HFFc6 (cell line): ENCODE measurements around the gene KPNA4. TPM values are rescaled to one million over a fixed set of nuclear protein-coding genes. Genes with fewer than 3 reads are reported as not detected.
"Not testable (repeated sequence)": the region's sequence is repeated elsewhere in the genome, so short reads cannot be mapped to it uniquely, and the experiment has no call there.

Source experiments
- DNase-seq: peaks from one replicate; pipeline ENCODE4 v3.0.0-alpha.2; 2018
- H3K27ac Mint-ChIP-seq: 2 replicates; pipeline ENCODE4 v1.8.0; 2020; ENCODE audit warnings: mild to moderate bottlenecking, mixed read lengths
- H3K27me3 Mint-ChIP-seq: 2 replicates; pipeline ENCODE4 v1.8.0; 2021; ENCODE audit warnings: mild to moderate bottlenecking, moderate library complexity, mixed read lengths; ENCODE audit not compliant: insufficient read depth
- H3K36me3 Mint-ChIP-seq: 2 replicates; pipeline ENCODE4 v1.8.0; 2021; ENCODE audit warnings: low read depth, mixed read lengths
- H3K4me1 Mint-ChIP-seq: 2 replicates; pipeline ENCODE4 v1.8.0; 2020; ENCODE audit warnings: low read depth, mixed read lengths
- H3K4me3 Mint-ChIP-seq: 2 replicates; pipeline ENCODE4 v1.8.0; 2020; ENCODE audit warnings: mild to moderate bottlenecking, moderate library complexity, mixed read lengths
- H3K9me3 Mint-ChIP-seq: 2 replicates; pipeline ENCODE4 v1.8.0; 2020; ENCODE audit warnings: mild to moderate bottlenecking, mixed read lengths
- CTCF ChIP-seq: fragments of 200-600 bp; sonication (generic); IDR thresholded peaks from 2 replicates; pipeline ENCODE4 v1.5.0; 2021; ENCODE audit warnings: antibody characterized with exemption, mild to moderate bottlenecking
- total RNA-seq, 6 experiments: library from RNA; stranded (reverse); fragmentation: NEBNext Ultra II Directional; extraction: Animal tissue kit (Norgen Biotek cat#: 25700); gene quantifications; 2 replicates in 1 of 6; 3 replicates in 5 of 6; pipeline ENCODE4 v1.2.3, GENCODE V29; 2021

KPNA4 gene
- total RNA-seq, 6 experiments from 2014 or later = 72.4 to 113 (median 99.0) TPM

GRCh38 chr3:160577556-160578195 lies 12.3 kb upstream of the KPNA4 start:
- no peak overlapping the region for H3K4me3 Mint-ChIP-seq
- no peaks in the 10 kb centered on the region for H3K36me3 Mint-ChIP-seq
- peaks cover 5% of the 10 kb centered on the region; the same call in 1 of the 2 replicates for H3K4me1 Mint-ChIP-seq
- TF ChIP-seq CTCF = peak; percentile 39
- peaks cover 9% of the 10 kb centered on the region for H3K27me3 Mint-ChIP-seq
- no peak overlapping the region for H3K27ac Mint-ChIP-seq
- DNase-seq = peak; percentile 15
- no peaks in the 10 kb centered on the region for H3K9me3 Mint-ChIP-seq

- H3K9me3 Mint-ChIP-seq = no peaks in the 10 kb centered on the region
- peaks cover 9% of the 10 kb centered on the region for H3K27me3 Mint-ChIP-seq
- H3K27ac Mint-ChIP-seq = no peak overlapping the region
- H3K4me1 Mint-ChIP-seq = peaks cover 5% of the 10 kb centered on the region; the same call in 1 of the 2 replicates
- no peak overlapping the region for H3K4me3 Mint-ChIP-seq
- no peaks in the 10 kb centered on the region for H3K36me3 Mint-ChIP-seq
- DNase-seq = no peak
- TF ChIP-seq CTCF = no peak
These were observed 11.7 kb upstream of the KPNA4 start for GRCh38 chr3:160577093-160577492.

- H3K36me3 Mint-ChIP-seq = no peaks in the 10 kb centered on the region
- no peak for DNase-seq
- no peak overlapping the region for H3K27ac Mint-ChIP-seq
- peaks cover 5% of the 10 kb centered on the region; the same call in 1 of the 2 replicates for H3K4me1 Mint-ChIP-seq
- TF ChIP-seq CTCF = no peak
- H3K27me3 Mint-ChIP-seq = peaks cover 5% of the 10 kb centered on the region
- H3K9me3 Mint-ChIP-seq = no peaks in the 10 kb centered on the region
- H3K4me3 Mint-ChIP-seq = no peak overlapping the region
These were observed 11.2 kb upstream of the KPNA4 start for GRCh38 chr3:160576621-160577020.

- Mint-ChIP-seq H3K36me3 (no peaks in the 10 kb centered on the region), H3K4me3 (no peak overlapping the region), H3K27ac (no peak overlapping the region), H3K27me3 (peaks cover 2% of the 10 kb centered on the region; the same call in 1 of the 2 replicates), H3K9me3 (no peaks in the 10 kb centered on the region), H3K4me1 (peaks cover 5% of the 10 kb centered on the region; the same call in 1 of the 2 replicates)
- TF ChIP-seq CTCF = no peak
- no peak for DNase-seq
These were observed 10.2 kb upstream of the KPNA4 start for GRCh38 chr3:160575589-160575988.

- H3K27ac Mint-ChIP-seq = no peak overlapping the region
- no peak for TF ChIP-seq CTCF
- no peak for DNase-seq
- H3K27me3 Mint-ChIP-seq = no peaks in the 10 kb centered on the region; the same call in 1 of the 2 replicates
- no peaks in the 10 kb centered on the region for H3K9me3 Mint-ChIP-seq
- peaks cover 11% of the 10 kb centered on the region; the same call in 1 of the 2 replicates for H3K4me1 Mint-ChIP-seq
- H3K4me3 Mint-ChIP-seq = no peak overlapping the region
- H3K36me3 Mint-ChIP-seq = no peaks in the 10 kb centered on the region
These were observed 9.3 kb upstream of the KPNA4 start for GRCh38 chr3:160574636-160575035.

- not testable (repeated sequence) for H3K27me3 Mint-ChIP-seq, DNase-seq, H3K4me3 Mint-ChIP-seq, H3K27ac Mint-ChIP-seq, H3K9me3 Mint-ChIP-seq, H3K36me3 Mint-ChIP-seq
- H3K4me1 Mint-ChIP-seq = peaks cover 14% of the 10 kb centered on the region; the same call in 1 of the 2 replicates
These were observed 8.7 kb upstream of the KPNA4 start for GRCh38 chr3:160573955-160574525.
